GM18861 (cell line): Measurements from ENCODE around the gene INPP4B.

Experiments used
- ATAC-seq: cut with Tn5 transposase; IDR thresholded peaks from one replicate; pipeline ENCODE4 v1.9.1; 2021; ENCODE audit not compliant: unreplicated experiment

Gene INPP4B

GRCh38 chr4:142846108-142846728, at the start of gene INPP4B:
INPP4B (minus strand) TSS chr4:142846301.
- ATAC-seq = no peak

GRCh38 chr4:142893012-142893411, 46.9 kb upstream of the INPP4B start:
- ATAC-seq = no peak

GRCh38 chr4:142886566-142886965, 40.5 kb upstream of the INPP4B start:
- no peak for ATAC-seq

- ATAC-seq = no peak
These were observed 37.1 kb upstream of the INPP4B start for GRCh38 chr4:142883040-142883832.

- no peak for ATAC-seq
These were observed 36.1 kb upstream of the INPP4B start for GRCh38 chr4:142882159-142882558.

- ATAC-seq = no peak
These were observed 35.2 kb upstream of the INPP4B start for GRCh38 chr4:142881331-142881730.

- ATAC-seq = no peak
These were observed 29.0 kb upstream of the INPP4B start for GRCh38 chr4:142875117-142875516.

GRCh38 chr4:142874684-142875083, 28.6 kb upstream of the INPP4B start:
- no peak for ATAC-seq

GRCh38 chr4:142866685-142867084, 20.6 kb upstream of the INPP4B start:
- no peak for ATAC-seq

GRCh38 chr4:142861351-142861750, 15.2 kb upstream of the INPP4B start:
- ATAC-seq = no peak

GRCh38 chr4:142858965-142859364, 12.9 kb upstream of the INPP4B start:
- ATAC-seq = no peak

- ATAC-seq = no peak
These were observed 12.3 kb upstream of the INPP4B start for GRCh38 chr4:142858446-142858845.

- no peak for ATAC-seq
These were observed 10.5 kb upstream of the INPP4B start for GRCh38 chr4:142856576-142856975.

- ATAC-seq = no peak
These were observed 4.4 kb upstream of the INPP4B start for GRCh38 chr4:142850478-142850877.

- peak; percentile 62 for ATAC-seq
These were observed 862 bp upstream of the INPP4B start for GRCh38 chr4:142846729-142847596.

GRCh38 chr4:142845293-142846107, 601 bp downstream of the INPP4B start:
- no peak for ATAC-seq

- ATAC-seq = no peak
These were observed 1.3 kb downstream of the INPP4B start for GRCh38 chr4:142844782-142845181.

- ATAC-seq = no peak
These were observed 5.5 kb downstream of the INPP4B start for GRCh38 chr4:142840516-142841123.

GRCh38 chr4:142838778-142839177, 7.3 kb downstream of the INPP4B start:
- ATAC-seq = no peak

GRCh38 chr4:142832022-142832421, 14.1 kb downstream of the INPP4B start:
- ATAC-seq = no peak
